Measurements from ENCODE around the gene BGLAP.

GRCh38 chr1:156195853-156196252, 46.1 kb upstream of the BGLAP start:
- TF ChIP-seq CTCF (IDR thresholded peaks at IDR 0.05), result no peak
- TF ChIP-seq EP300 (IDR thresholded peaks at IDR 0.05; ENCODE audit: low read depth), result no peak
- TF ChIP-seq POLR2A (IDR thresholded peaks at IDR 0.05), result no peak

All from transverse colon (tissue), 3 donors.